ENCODE measurements around the gene ADAMTS17.

DNA sequence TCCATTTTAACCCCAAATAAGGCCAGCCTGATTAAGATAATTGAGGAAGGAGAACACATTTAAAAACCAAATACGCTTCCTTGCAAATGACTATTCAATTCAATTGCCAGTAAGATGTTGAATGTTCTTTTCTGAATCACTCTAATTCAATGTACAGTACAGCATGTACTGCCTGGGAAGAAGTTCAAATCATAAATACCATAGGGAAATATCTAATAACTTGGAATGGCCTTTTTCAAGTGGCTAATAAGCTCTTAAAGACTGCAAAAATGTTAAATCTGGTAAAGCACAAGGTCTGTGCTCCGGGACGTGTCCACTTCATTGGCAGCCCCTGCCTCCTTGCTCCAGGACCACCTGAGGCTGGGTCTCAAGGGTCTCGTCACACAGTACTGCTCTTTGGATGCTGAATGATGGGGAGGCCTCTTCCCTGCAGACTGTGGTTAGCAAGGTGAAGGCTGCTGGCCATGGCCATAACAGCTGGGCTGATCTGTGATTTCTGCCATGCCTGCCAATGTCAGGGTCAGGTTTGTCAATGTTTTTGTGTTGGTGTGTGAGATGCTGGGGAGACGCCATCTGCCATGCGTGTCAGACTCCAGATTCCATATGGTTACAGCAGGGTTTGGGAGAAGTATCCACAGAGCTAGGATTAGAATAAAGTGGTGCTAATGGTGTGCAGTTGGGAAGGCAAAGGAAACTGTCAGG is 300.5 kb downstream of the ADAMTS17 start:
- no peak for TF ChIP-seq POLR2AphosphoS5 (IDR thresholded peaks at IDR 0.05)
- TF ChIP-seq POLR2A (IDR thresholded peaks at IDR 0.05): no peak
